GM12878 (cell line): Measurements from ENCODE around the gene GJD3. TPM values are rescaled to one million over a fixed set of nuclear protein-coding genes. Genes with fewer than 3 reads are reported as not detected.
A peak's percentile ranks its signal among the peaks of the same experiment; 100 is the strongest.

Experiments used
- ATAC-seq: fragments of 200-7000 bp; cut with Tn5 transposase; 3 replicates; pipeline ENCODE4 v1.9.1; 2020; ENCODE audit warnings: mild to moderate bottlenecking, moderate library complexity
- BruUV-seq: library from RNA; stranded (reverse); fragments of 400-500 nt; replicated peaks from 2 replicates; lab custom pipeline; 2021; lab: Mats Ljungman, UMichigan
- CTCF ChIA-PET: fragments of 300-600 bp; sonication (Branson Sonifier 250); formaldehyde crosslinking; extraction: SDS; loops from one replicate; lab custom pipeline; 2021; ENCODE audit warnings: inconsistent platforms; lab: Yijun Ruan, JAX
- POLR2A ChIA-PET: fragments of 350-600 bp; formaldehyde crosslinking; extraction: SDS; loops from one replicate; lab custom pipeline; 2021; ENCODE audit warnings: inconsistent platforms; lab: Charles Lee
- RAD21 ChIA-PET: fragments of 300-600 bp; sonication (Branson Sonifier 250); formaldehyde crosslinking; loops from one replicate; lab custom pipeline; 2023; ENCODE audit warnings: antibody characterized with exemption; ENCODE audit not compliant: unreplicated experiment; lab: Charles Lee
- SMC1A ChIA-PET: fragments of 300-600 bp; sonication (Branson Sonifier 250); formaldehyde crosslinking; loops from one replicate; lab custom pipeline; 2023; ENCODE audit not compliant: unreplicated experiment, uncharacterized antibody; lab: Charles Lee
- DNase-seq: peaks from one replicate; pipeline ENCODE4 v3.0.0-alpha.2; 2011; ENCODE audit warnings: low read depth, low spot score
- FAIRE-seq: peaks from 3 replicates; lab custom pipeline; 2011; peaks lifted over from hg19 to GRCh38; lab: Jason Lieb, UNC
- H2AFZ ChIP-seq: 2 replicates; pipeline ENCODE4 v1.6.0; 2011; ENCODE audit warnings: low read depth, low read length, control low read depth; ENCODE audit not compliant: control insufficient read depth
- H3K27ac ChIP-seq: 2 replicates; pipeline ENCODE4 v1.5.1; 2011; ENCODE audit warnings: control low read depth; ENCODE audit not compliant: control insufficient read depth, insufficient read depth
- H3K27me3 ChIP-seq, 2 experiments: replicated peaks in 1 of 2; 2 replicates each; pipeline versions ENCODE4 v1.6.0 to v1.6.1; 2011; ENCODE audit warnings: low read length in 1 of 2; ENCODE audit not compliant: control insufficient read depth in 2 of 2, insufficient read depth in 2 of 2
- H3K36me3 ChIP-seq, 2 experiments: 2 replicates each; pipeline ENCODE4 v1.5.1; 2011; ENCODE audit warnings: low read length in 1 of 2; ENCODE audit not compliant: control insufficient read depth in 2 of 2, insufficient read depth in 2 of 2
- H3K4me1 ChIP-seq: 2 replicates; pipeline ENCODE4 v1.6.1; 2011; ENCODE audit warnings: mild to moderate bottlenecking, low read length, moderate library complexity, mixed read lengths; ENCODE audit not compliant: control insufficient read depth, insufficient read depth
- H3K4me2 ChIP-seq: 2 replicates; pipeline ENCODE4 v1.6.0; 2011; ENCODE audit warnings: control low read depth; ENCODE audit not compliant: control insufficient read depth, insufficient read depth
- H3K4me3 ChIP-seq: fragments of 200-600 bp; sonication (generic); 2 replicates; pipeline ENCODE4 v1.5.1; 2016
- H3K79me2 ChIP-seq: 2 replicates; pipeline ENCODE4 v1.6.0; 2011; ENCODE audit warnings: low read length; ENCODE audit not compliant: control insufficient read depth, insufficient read depth
- H3K9ac ChIP-seq: 2 replicates; pipeline ENCODE4 v1.8.0; 2011; ENCODE audit warnings: low read length, control low read depth, mixed read lengths; ENCODE audit not compliant: control insufficient read depth, insufficient read depth
- H3K9me3 ChIP-seq: replicated peaks from 3 replicates; pipeline ENCODE4 v1.5.1; 2011; ENCODE audit warnings: mild to moderate bottlenecking, low read length; ENCODE audit not compliant: control insufficient read depth, insufficient read depth
- H4K20me1 ChIP-seq: 2 replicates; pipeline ENCODE4 v1.6.0; 2011; ENCODE audit not compliant: control insufficient read depth, insufficient read depth
- HDGF ChIP-seq: fragments of 450-650 bp; IDR thresholded peaks from 2 replicates; pipeline ENCODE4 v1.6.1; 2016; ENCODE audit warnings: antibody characterized with exemption
- MEF2A ChIP-seq: IDR thresholded peaks from 2 replicates; pipeline ENCODE4 v1.6.1; 2011; ENCODE audit warnings: low read depth, mild to moderate bottlenecking, low read length, moderate library complexity; ENCODE audit not compliant: insufficient read depth
- SREBF1 ChIP-seq: IDR thresholded peaks from 2 replicates; pipeline ENCODE4 v1.6.1; 2012; ENCODE audit warnings: mild to moderate bottlenecking, low read length
- WRNIP1 ChIP-seq: IDR thresholded peaks from 2 replicates; pipeline ENCODE4 v1.6.1; 2011; ENCODE audit warnings: low read depth, low read length, improper control_type of control experiment, borderline replicate concordance
- WGBS: methylation state at CpG from one replicate; pipeline ENCODE4 v1.1.6; 2016; ENCODE audit warnings: low lambda C conversion rate; ENCODE audit not compliant: insufficient replicate concordance, insufficient coverage; ENCODE audit errors: missing lambda C conversion rate; 5-methylcytosine and 5-hydroxymethylcytosine counted together
- in situ Hi-C: fragments of 300-500 bp; cut with MboI; formaldehyde crosslinking; loops from 9 replicates; pipeline ENCODE4 v1.14.3; 2018; ENCODE audit warnings: mixed read lengths
- intact Hi-C: fragments of 100-400 bp; cut with micrococcal nuclease; formaldehyde crosslinking; loops from one replicate; pipeline ENCODE4 v1.14.2; 2022; ENCODE audit not compliant: unreplicated experiment
- polyA plus RNA-seq, 11 experiments: library from polyadenylated mRNA; depleted of rRNA in 4 of 11; unstranded in 6 of 11; stranded (reverse) in 5 of 11; fragments of >200 nt; fragmentation: Nextera tagmentation in 4 of 11; fragmentation: Illumina TruSeq in 1 of 11; extraction: Ambion mirVana in 4 of 11; extraction: Trizol in 1 of 11; gene quantifications; 1 replicate in 1 of 11; 2 replicates in 10 of 11; pipeline versions ENCODE4 v1.2.1 to v1.2.3, GENCODE V29; 2011 to 2016; ENCODE audit warnings: inconsistent platforms in 2 of 11, missing spikeins in 2 of 11, low read depth in 1 of 11
- total RNA-seq, 4 experiments: library from RNA; depleted of rRNA in 3 of 4; stranded (reverse); fragments of >200 nt in 3 of 4; fragmentation: Illumina TruSeq in 1 of 4; extraction: Trizol in 1 of 4; gene quantifications; 2 replicates each; pipeline versions ENCODE4 v1.2.1 to v1.2.3, GENCODE V29; 2013 to 2021
- TF ChIP-seq, protein P1 (sequence below), 3 experiments: IDR thresholded peaks in 2 of 3; conservative IDR thresholded peaks in 1 of 3; 2 replicates each; pipeline ENCODE4 v1.5.1; 2011; ENCODE audit warnings: low read depth in 3 of 3, low read length in 3 of 3, mild to moderate bottlenecking in 3 of 3, control low read depth in 2 of 3, moderate library complexity in 2 of 3, inconsistent platforms in 1 of 3, mixed read lengths in 1 of 3; ENCODE audit not compliant: control insufficient read depth in 2 of 3, insufficient read depth in 1 of 3; ENCODE audit errors: extremely low read depth in 1 of 3

GJD3 gene
- total and polyA plus RNA-seq, 10 of the 15 experiments (the other 5 are each of a cell fraction or from before 2014, with no cell fraction given) = 1.6 TPM; not detected in 9

GRCh38 chr17:40318830-40319391 lies 45.6 kb downstream of the GJD3 start:
- H3K27ac ChIP-seq = peak overlapping the region; percentile 96
- ChIA-PET CTCF (interaction anchor here (0.6 to 8.4 kb wide), 8 partner anchors 8 to 39 kb away, joined by 3 to 90 read pairs (median 4); partner anchors contain the start of gene RARA), RAD21 (interaction anchor here (0.6 to 12.6 kb wide), 6 partner anchors 9 to 117 kb away, joined by 4 to 156 read pairs (median 4); partner anchors contain the start of genes RARA and TOP2A)
- no TSS peak for BruUV-seq
- TF ChIP-seq SREBF1 (no peak), WRNIP1 (0 out of 2 replicates have a peak, but pooled peaks have one; percentile 55), MEF2A (no peak), HDGF (0 out of 2 replicates have a peak, but pooled peaks have one; percentile 50)
- TF ChIP-seq, protein P1, sequence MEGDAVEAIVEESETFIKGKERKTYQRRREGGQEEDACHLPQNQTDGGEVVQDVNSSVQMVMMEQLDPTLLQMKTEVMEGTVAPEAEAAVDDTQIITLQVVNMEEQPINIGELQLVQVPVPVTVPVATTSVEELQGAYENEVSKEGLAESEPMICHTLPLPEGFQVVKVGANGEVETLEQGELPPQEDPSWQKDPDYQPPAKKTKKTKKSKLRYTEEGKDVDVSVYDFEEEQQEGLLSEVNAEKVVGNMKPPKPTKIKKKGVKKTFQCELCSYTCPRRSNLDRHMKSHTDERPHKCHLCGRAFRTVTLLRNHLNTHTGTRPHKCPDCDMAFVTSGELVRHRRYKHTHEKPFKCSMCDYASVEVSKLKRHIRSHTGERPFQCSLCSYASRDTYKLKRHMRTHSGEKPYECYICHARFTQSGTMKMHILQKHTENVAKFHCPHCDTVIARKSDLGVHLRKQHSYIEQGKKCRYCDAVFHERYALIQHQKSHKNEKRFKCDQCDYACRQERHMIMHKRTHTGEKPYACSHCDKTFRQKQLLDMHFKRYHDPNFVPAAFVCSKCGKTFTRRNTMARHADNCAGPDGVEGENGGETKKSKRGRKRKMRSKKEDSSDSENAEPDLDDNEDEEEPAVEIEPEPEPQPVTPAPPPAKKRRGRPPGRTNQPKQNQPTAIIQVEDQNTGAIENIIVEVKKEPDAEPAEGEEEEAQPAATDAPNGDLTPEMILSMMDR (IDR thresholded peaks at IDR 0.05 in 2 of 3, conservative IDR thresholded peaks at IDR 0.05 in 1 of 3; ENCODE audit: control insufficient read depth in 2 of 3, extremely low read depth in 1 of 3, insufficient read depth in 1 of 3, low read depth in 3 of 3, low read length in 3 of 3) = peak in 1 of 3 experiments; percentile 9; a peak in 1 of 6 replicates
- TF ChIP-seq, all 136 proteins: peak for 3
- WGBS = under 1% methylated on average over 13 of the region's 13 CpGs
- FAIRE-seq (peak; percentile 75), DNase-seq (no peak), ATAC-seq (no peak)
- Histone ChIP-seq H3K4me1 (peaks cover 46% of the 10 kb centered on the region), H3K27me3 (no peaks in the 10 kb centered on the region), H3K9ac (peak overlapping the region; percentile 91), H3K36me3 (no peaks in the 10 kb centered on the region), H4K20me1 (no peaks in the 10 kb centered on the region), H3K79me2 (peaks cover 61% of the 10 kb centered on the region), H3K4me2 (peak overlapping the region; percentile 100), H3K4me3 (peak overlapping the region; percentile 91), H3K9me3 (no peaks in the 10 kb centered on the region), H2AFZ (peak overlapping the region; percentile 85; the same call in 1 of the 2 replicates)
- in situ Hi-C loops (no loop called here), intact Hi-C loops (loop anchor here (10.0 kb wide), 1 partner anchor 96 kb away; the partner anchor contains the start of gene TOP2A)
- POLR2A ChIA-PET = interaction anchor here (1.0 to 2.6 kb wide), 5 partner anchors 8 to 213 kb away, joined by 3 to 11 read pairs (median 5); partner anchors contain the start of gene RARA
- SMC1A ChIA-PET = interaction anchor here (1.2 to 11.2 kb wide), 3 partner anchors 11 to 36 kb away, joined by 3 to 172 read pairs (median 6); partner anchors contain the start of gene RARA
